Stimulated activated CD8-positive, alpha-beta memory T cell treated with anti-CD3 and anti-CD28 coated beads, Interleukin-15, amount 100 ng/mL, for 48 hours (primary cell): Measurements from ENCODE around the gene DDHD1.
A peak's percentile ranks its signal among the peaks of the same experiment; 100 is the strongest.
"Not testable (repeated sequence)": the region's sequence is repeated elsewhere in the genome, so short reads cannot be mapped to it uniquely, and the experiment has no call there.

ENCODE experiments used
- DNase-seq, 2 donors: peaks; one replicate each; pipeline ENCODE4 v3.0.0-alpha.2; 2020; ENCODE audit warnings: low read depth in 2 of 2

DDHD1 gene

DNA sequence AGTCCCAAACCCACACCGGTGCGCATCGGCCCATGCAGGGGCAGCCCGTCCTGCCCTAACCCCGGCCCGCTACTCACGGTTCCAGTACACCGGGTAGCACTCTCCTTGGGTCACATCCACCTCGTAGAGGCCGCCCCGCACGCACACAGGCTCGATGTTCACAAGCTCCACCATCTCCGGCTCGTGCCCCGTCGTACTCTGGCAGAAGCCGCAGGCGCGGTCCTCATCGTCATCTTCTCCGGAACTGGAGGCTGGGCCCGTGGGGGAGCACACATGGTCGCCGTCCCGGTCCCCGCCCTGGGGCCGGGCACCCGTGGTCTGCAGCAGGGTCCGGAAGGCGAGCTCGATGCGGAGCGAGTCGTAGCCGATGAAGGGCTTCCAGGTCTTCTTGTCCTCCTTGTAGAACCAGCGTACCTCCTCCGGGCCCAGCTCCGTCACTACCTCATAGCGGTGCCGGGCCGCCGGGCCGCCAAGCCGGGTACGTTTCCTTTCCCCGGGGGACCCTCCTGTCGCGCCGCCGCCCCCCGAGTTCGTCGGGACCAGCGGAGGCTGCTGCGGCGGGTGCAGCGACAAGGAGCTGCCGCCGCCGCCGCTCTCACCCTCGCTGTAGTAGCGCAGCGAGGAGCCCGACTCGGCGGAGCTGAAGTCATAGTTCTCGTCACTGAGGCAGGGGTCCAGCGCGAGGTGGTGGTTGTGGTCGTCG lies 788 bp downstream of the DDHD1 start:
- peak; percentile 51 to 61 for DNase-seq

- peak in 1 of 2 donors; percentile 15 for DNase-seq
Observed at GRCh38 chr14:53151523-53152183, 1.5 kb downstream of the DDHD1 start.

DNA sequence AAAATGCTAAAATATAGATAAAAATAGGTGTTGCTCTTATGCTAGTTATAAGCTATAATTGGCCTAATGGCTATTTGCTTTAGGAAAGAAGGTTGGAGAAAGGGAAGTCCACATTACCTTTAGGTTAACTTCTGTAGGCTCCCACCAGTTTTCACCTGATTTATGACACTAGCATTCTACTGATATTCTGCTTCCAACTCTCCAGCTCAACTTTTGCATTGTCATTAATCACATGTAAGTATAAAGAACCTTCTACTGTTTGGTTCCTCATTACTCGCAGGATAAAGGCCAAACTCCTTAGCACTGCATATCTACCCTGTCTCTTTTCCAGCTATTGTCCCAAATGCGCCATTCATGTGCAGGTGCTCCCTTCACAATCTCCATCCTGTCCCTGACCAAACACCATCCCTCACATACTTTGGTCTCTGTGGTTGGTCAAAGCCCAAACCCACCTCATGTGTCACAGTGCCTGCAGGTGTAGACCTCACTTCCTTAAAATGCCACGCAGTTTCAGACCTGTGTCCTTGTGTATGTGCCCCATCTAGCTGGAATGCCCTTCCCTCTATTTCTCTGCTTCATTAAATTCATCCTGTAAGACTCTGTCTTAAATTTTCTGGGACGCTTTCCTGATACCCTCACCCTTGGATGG lies 3.3 kb downstream of the DDHD1 start:
- DNase-seq, result no peak

DNA sequence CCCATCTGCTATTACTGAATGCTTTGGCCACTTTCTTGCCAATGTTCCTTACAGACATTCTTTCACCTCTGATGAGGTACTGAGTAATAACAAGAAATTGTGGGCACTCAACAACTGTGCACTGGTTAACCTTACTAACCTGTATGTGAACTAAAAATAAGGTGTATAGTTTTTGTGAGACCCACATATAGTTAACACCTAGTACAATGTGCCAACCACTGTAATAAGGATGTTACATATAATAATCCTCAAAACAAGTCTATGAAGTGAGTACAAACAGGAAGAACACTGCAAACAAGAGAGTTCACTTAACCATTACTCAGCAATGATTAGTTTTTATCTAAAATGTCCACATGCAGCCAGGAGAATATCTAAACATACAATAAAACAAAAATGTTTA lies 4.5 kb downstream of the DDHD1 start:
- no peak for DNase-seq

DNA sequence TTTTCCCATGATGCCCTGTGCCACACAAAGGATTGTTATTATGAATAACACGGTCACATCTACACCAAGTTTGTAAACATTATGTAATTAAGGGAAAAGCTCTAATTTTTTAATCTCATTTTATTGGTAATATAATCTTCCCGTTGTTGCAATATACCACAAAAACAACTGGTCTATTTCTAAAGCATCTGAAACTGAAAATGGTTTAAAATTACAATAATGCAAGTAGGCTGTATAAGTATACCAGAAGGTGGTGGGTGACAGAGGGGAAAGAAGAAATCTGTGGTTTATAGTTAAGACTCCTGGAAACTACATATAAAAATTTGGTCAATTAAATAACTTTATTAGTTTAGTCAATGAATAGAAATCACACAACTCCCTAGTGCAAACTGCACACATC lies 5.2 kb downstream of the DDHD1 start:
- no peak for DNase-seq

DNA sequence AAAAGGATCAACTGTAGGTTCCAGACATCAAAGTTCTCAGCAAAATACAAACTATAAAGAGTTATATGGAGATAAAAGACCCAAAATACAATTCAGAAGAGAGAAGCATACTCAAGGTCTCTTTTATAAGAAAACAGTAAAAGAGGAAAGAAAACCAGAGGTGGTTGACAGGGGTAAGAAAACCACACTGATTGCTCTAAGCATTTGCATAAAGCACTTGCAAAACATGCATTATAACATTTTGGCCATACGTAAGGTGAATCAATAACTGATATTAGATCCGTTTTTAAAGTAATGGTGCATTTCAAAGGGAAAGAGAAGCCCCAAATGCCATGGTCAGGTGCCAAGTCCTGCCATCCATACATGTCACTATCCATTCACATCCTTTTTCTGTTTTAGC lies 5.9 kb downstream of the DDHD1 start:
- no peak for DNase-seq

DNA sequence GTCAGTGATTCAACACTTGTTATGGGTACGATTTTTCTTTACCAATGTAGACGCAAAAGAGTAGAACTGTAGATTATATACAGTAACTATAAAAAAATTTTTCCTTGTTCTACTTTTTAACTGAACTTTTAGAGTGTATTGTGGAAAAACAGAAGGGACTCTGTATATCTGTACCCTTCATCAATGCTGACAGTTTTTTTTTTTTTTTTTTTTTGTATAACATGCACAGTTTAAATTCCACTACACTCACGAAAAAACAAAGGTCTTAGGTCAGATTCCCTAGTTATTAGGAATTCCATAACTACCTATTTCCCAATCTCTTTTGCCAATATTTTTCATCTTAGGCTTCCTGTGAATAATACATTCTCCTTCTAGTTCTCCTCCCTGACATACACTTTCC lies 6.4 kb downstream of the DDHD1 start:
- DNase-seq, result no peak

GRCh38 chr14:53144244-53144643 lies 8.9 kb downstream of the DDHD1 start:
- DNase-seq, result no peak

- no peak for DNase-seq
Observed at GRCh38 chr14:53140585-53140984, 12.5 kb downstream of the DDHD1 start.

- no peak for DNase-seq
Observed at GRCh38 chr14:53137568-53138203, 15.4 kb downstream of the DDHD1 start.

GRCh38 chr14:53130491-53130890 lies 22.6 kb downstream of the DDHD1 start:
- DNase-seq, result not testable (repeated sequence)

- DNase-seq, result no peak
Observed at GRCh38 chr14:53128303-53129028, 24.7 kb downstream of the DDHD1 start.

- no peak for DNase-seq
Observed at GRCh38 chr14:53127832-53128231, 25.3 kb downstream of the DDHD1 start.

DNA sequence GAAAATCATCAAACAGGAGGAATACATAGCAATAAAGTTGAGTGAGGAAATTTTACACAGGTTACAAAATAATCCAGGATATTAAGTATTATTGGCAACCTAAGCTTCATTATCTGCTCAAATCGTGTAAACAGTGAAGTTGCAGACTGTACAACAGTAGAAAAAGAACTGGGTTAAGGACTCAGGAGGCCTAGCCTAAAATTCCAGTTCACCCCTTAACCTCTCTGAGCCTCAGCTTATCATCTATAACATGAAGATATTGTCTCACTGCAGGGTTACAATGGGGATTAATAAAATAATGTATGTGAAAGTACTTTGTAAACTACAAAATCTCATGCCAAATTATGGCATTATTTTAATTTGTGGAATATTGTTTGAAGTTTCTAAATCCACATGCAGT lies 26.0 kb downstream of the DDHD1 start:
- DNase-seq, result no peak

- DNase-seq, result no peak
Observed at GRCh38 chr14:53126731-53127130, 26.4 kb downstream of the DDHD1 start.

DNA sequence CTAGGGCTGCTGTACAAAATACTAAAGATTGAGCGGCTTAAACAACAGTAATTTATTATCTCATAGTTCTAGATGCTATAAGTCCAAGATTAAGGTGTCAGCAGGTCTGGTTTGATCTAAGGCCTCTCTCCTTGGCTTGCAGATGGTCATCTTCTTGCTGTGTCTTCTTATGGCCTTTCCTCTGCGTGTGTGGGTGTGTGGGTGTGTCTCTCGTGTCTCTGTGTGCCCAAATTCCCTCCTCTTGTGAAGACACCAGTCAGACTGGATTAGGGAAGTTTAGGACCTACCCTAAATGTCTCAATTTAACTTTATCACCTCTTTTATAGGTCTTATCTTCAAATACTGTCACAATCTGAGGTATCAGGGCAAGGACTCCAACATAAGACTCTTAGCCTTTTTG lies 28.3 kb downstream of the DDHD1 start:
- no peak for DNase-seq

DNA sequence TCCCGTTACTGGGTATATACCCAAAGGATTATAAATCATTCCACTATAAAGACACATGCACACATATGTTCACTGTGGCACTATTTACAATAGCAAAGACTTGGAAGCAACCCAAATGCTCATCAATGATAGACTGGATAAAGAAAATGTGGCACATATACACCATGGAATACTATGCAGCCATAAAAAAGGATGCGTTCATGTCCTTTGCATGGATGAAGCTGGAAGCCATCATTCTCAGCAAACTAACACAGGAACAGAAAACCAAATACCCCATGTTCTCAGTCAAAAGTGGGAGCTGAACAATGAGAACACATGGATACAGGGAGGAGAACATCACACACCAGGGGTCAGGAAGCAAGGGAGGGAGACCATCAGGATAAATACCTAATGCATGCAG lies 31.7 kb downstream of the DDHD1 start:
- DNase-seq, result not testable (repeated sequence)

- not testable (repeated sequence) for DNase-seq
Observed at GRCh38 chr14:53117479-53117878, 35.6 kb downstream of the DDHD1 start.

GRCh38 chr14:53113989-53114388 lies 39.1 kb downstream of the DDHD1 start:
- DNase-seq, result no peak

- no peak for DNase-seq
Observed at GRCh38 chr14:53110096-53110495, 43.0 kb downstream of the DDHD1 start.

GRCh38 chr14:53109105-53110041 lies 43.8 kb downstream of the DDHD1 start:
- peak in 1 of 2 donors; percentile 24 for DNase-seq
